ENCODE data around the gene COG5.

COG5 gene

DNA sequence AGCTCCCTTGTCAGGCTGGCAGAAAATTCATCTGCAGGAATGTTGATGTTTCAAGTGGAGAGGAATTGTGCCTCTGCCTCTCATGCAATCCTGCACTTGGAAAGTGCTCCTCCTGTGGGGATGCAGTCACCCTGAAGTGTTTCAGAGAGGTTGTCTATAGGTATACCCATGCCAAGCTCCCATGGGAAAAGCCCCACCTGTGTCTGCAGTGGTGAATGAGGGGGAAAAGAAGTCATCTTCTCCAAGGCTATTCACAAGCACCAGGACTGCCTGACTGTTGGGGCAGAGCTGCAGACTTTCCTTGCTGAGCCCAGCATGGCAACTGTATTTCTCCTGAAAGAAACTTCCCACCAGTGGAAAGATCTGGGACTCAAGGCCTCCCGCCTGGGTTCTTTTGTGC lies 58.4 kb downstream of the COG5 start:
- no peak for DNase-seq

DNA sequence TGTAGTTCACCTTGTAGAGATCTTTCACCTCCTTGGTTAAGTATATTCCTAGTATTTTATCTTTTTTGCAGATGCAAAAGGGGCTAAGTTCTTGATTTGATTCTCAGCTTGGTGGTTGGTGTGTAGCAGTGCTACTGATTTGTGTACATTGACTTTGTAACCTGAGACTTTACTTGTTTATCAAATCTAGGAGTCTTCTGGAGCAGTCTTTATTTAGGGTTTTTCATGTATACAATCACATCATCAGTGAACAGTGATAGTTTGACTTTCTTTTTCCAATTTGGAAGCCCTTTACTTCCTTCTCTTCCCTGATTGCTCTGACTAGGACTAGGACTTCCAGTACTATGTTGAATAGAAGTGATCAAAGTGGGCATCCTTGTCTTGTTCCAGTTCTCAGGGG lies 60.0 kb downstream of the COG5 start:
- no peak for DNase-seq

DNA sequence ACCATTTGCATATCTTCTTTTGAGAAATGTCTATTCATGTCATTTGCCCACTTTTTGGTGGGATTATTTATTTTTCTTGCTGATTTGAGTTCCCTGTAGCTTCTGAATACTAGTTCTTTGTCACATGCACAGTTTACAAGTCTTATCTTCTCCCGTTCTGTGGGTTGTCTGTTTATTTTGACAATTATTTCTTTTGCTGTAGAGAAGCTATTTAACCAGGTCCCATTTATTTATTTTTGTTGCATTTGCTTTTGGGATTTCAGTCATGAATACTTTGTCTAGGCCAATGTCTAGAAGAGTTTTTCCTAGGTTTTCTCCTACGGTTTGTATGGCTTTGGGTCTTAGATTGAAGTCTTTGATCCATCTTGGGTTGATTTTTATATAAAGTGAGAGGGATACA lies 60.9 kb downstream of the COG5 start:
- DNase-seq: no peak

DNA sequence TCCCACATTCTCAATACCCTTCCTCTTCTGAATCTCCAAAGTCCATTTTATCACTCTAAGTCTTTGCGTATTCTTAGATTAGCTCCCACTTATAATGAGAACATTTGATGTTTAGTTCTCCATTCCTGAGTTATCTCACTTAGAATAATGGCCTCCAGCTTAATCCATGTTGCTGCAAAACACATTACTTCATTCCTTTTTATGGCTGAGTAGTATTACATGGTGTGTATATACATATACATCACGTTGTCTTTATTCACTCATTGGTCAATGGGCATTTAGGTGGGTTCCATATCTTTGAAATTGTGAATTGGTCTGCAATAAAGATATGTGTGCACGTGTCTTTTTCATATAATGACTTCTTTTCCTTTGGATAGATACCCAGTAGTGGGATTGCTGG lies 61.6 kb downstream of the COG5 start:
- DNase-seq: no peak

DNA sequence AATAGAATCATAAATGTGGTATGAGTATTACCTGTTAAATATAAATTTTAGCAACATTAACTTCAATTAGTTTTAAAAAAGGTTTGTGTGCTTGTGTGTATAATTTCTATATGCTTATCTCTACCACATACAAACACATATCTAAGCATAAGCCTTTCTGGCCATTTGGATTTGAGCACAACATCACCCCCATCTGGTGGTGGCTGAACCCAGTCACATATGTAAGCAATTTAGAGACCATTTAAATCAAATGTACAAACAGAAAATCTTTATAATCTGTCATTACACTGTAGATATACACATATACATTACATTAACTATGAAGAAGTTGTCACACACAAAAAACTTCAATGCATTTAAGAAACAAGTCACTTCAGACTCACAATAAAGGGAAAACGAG lies 62.1 kb downstream of the COG5 start:
- no peak for DNase-seq

DNA sequence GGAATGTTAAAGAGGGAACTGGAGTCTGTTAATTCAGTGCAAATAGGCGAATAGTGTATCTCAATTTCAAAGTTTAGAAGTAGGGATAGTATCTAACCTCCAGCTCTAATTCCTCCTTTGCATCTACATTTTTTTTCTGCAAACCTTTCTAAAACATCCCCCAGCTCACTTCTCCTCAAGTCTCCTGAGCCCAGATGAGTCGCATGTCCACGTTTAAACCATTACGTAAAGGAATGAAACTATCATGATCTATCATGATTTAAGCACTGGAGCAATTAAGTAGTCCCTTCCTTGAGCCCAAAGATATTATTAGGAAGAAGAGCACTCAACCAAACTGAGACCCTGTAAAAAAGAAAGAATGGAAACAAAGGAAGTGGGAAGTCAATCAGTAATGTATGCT lies 64.0 kb downstream of the COG5 start:
- DNase-seq: no peak

- DNase-seq: no peak
Measured at GRCh38 chr7:107495516-107495915, 68.2 kb downstream of the COG5 start.

- no peak for DNase-seq
Measured at GRCh38 chr7:107494884-107495283, 68.8 kb downstream of the COG5 start.

GRCh38 chr7:107494315-107494751 lies 69.4 kb downstream of the COG5 start:
- DNase-seq: no peak

GRCh38 chr7:107492875-107493274 lies 70.8 kb downstream of the COG5 start:
- DNase-seq: no peak

DNA sequence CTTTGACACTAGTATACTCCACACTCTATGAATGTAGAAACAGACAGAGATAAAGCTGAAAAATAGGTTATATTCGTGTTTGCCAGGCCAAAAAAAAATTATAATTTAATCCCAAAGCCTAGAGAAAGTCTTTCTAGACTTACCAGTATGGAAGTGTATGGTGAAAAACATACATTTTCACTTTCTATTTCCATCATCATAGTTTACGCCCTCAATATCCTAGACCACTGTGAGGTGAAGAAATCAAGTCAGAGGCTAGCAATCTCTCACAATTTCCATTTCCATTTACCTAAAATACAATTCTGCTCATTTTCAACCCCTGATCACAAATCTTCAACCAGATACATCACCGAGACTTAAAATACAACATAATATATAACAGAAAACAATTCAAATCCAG lies 77.7 kb downstream of the COG5 start:
- no peak for DNase-seq

DNA sequence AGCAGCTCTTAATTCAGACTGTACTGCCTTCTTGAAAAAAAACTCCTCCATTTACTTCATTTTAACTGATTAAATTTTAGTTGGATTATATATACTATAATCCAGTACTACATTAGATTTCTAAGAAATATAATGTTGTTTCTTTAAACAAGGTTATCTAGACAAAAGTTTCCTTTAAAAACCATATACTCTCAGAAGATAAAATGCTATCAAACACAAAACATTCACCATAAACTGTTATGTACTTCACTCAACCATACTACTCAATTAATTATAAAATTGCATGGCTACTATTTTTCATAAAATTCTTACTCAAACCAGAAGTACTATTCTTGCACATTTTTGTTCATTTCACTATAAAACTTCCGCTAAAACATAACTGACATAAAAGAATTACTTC lies 81.1 kb downstream of the COG5 start:
- no peak for DNase-seq

- DNase-seq: no peak
Measured at GRCh38 chr7:107480932-107481331, 82.8 kb downstream of the COG5 start.

- DNase-seq: no peak
Measured at GRCh38 chr7:107479303-107479702, 84.4 kb downstream of the COG5 start.

DNA sequence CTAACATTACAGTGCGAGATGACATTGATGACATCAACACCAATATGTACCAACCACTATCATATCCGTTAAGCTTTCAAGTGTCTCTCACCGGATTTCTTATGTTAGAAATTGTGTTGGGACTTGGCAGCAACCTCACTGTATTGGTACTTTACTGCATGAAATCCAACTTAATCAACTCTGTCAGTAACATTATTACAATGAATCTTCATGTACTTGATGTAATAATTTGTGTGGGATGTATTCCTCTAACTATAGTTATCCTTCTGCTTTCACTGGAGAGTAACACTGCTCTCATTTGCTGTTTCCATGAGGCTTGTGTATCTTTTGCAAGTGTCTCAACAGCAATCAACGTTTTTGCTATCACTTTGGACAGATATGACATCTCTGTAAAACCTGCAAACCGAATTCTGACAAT lies 89.6 kb downstream of the COG5 start:
- no peak for DNase-seq

- DNase-seq: no peak
Measured at GRCh38 chr7:107472116-107472515, 91.6 kb downstream of the COG5 start.

GRCh38 chr7:107471292-107472070 lies 92.2 kb downstream of the COG5 start:
- no peak for DNase-seq

DNA sequence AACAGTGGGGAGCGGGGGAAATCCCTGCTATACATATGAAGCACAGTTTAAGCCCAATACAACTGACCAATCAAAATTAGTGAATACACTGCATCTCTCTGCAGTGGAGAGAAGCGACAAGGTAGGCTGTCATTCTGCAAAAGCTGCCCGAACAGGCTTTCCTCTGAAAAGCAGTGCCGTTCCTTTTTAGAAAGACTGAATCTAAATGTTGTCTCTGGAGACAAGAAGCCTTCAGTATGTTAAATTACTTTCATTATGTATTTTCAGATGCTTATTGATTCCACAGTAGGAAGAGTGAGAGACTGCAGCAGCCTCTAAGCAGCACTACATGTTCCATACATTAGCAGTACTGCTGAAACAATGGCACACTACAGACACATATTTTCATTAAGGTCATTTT lies 93.8 kb downstream of the COG5 start, which contains the start of gene GPR22:
Gene GPR22, plus strand, starts transcription at position 129 of the 400 bp plus-strand sequence. CDS start 4,004 bp downstream, outside the sequence.
- no peak for DNase-seq

DNA sequence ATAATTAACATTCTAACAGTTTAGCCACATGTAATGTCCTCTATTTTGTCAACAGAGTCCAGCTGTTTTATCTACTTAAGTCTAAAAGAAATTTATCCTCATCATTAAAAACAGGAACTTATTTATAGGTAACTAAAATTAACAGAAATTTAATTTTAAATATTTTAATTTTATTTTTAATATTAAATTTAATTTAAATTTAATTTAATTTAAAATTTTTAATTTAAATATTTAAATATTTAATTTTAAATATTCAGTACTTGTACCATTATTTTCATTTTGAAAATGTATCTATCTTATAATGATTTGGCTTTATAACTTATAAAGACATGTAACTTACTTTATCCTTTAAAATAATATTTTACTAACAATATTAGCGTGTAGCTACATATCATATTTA lies 94.9 kb downstream of the COG5 start:
- DNase-seq: no peak

DNA sequence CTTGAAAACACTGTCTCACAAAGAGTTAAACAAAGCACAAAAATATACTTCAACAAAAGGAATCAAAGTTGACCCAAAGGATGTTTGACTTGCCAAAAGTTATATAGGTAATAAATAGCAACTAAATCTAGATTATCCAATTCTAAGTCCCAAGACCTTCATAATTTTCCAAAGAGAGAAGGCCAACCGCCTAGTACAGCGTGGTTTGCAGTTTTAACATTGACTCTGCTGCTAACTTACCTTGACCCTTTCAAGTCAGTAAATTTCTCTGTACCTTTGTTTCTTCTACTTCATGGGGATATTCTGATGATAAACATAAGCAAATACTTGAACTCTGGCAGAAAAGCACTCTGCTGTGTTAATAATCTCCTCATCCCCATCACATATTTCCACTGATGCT lies 95.7 kb downstream of the COG5 start:
- no peak for DNase-seq

GRCh38 chr7:107464666-107465226 lies 99.0 kb downstream of the COG5 start:
- DNase-seq: no peak

DNA sequence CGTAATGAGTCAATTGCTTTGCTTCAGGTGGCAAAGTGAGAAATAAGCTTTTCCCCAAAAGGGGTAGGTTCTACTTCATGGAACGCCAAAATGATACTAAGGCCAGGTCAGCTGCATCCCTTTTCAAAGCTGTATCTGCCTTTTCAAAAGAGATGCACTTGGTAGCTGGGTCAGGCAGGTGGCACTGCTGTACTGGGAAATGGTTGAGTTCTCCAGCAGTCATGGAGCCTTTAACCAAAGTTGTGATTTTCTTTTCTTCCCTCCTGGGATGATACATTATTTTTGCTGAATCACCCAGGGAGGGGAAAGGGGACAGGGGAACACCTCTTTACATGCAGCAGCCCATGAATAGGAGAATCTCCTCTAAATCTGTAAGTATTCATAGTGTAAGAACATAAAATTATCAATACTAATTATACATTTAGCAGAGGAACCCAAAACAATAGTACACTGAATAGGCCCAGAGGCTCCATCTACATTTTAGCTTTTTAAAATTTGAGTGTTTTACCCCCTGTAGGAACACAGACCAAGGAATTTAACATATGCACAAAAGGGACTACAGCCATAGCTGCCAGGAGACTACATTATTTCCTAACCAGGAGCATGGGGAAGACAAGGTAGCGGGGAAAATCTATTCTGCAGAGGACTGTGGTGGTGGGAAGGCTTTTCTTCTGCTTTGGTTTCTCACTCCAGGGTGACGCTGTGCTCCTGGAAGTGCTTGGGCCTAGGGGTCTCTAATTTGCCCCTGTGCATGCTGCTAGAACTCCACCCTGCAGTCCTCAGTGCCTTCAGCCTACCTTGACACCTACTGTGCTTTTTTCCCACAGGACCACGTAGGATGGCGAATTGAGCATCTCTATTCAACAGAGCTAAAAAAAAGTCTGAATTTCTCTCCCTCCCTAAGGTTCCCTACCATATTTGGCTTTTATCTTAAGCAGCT lies 100.3 kb downstream of the COG5 start:
- peak; percentile 29 for DNase-seq

- DNase-seq: no peak
Measured at GRCh38 chr7:107461938-107462533, 101.7 kb downstream of the COG5 start.
